ENCODE results near the gene ARHGEF2. TPM values are rescaled to one million over a fixed set of nuclear protein-coding genes. Genes with fewer than 3 reads are reported as not detected.

The ARHGEF2 gene
- total RNA-seq, 1 donor from 2014 or later = 57.1 TPM

DNA sequence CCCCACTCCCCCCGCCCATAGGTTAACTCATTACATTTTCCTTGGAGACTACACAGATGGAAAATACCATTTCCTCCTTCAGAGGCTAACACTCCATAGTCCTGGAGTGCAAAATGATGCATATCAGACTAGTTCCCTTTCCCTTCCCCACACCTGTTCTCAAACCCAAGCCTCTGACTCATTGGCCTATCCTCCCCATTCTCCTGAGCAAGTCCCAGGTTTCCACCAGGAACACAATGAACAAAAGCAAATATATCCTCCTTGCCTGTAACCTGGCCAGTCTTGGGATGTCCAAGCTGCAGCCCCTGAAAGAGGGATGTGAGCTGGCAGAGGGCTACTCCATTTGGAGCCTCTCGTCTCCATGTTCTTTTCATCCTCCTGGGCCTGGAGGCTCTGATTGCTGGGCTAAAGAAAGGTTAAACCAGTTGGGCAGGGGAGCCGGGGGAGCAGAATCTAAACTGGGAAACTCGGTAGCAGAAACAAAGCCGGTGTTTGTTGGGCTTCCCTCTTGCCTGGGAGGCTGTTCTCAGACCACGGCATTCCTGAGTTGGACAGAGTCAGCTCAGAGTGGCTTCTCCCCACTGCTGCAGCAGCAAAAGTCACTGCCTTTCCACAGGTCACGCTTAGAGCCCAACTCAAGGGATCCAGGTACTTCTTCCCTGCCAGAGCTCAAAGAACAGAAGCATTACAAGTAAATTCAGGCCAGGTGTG is 28.5 kb upstream of the ARHGEF2 start:
- peak; percentile 42 for DNase-seq (ENCODE audit: low read depth)
- FAIRE-seq = no peak
- H3K27me3 ChIP-seq (ENCODE audit: control insufficient read depth, insufficient read depth, low read length) = no peaks in the 10 kb centered on the region

DNA sequence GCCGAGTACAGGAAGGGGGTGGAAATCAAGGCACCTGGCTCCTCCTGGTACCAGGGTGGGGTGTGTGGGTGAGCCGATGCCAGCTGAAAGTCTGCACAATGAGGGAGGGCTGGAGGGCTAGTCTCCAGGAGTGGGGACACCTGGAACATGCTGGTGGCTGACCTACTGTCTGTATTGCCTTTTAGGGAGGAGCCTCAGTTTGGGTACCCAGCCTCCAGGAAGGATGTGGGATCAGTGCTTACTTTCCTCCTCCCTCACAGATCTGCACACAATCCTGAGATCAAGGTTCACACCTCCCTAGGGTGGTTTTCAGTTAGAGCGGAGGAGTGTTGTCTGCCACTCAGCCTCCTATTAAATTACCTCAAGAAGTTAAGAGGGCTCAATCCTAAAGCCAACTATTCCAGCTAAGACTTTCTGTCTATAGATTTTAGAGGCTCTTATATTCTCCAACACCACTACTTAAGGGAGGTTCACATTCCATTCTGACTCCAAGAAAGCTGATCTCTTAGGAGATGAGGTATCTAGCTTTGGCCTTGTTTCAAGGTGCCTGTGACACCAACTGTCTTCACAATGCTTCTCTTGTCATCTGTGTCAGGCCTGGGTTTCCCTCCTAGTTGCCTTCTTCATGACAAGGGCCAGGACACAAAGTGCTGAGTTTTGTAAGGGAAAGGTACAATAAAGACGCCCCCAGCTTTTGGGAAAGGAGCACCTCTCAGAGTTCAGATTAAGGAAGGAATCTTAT is 26.7 kb upstream of the ARHGEF2 start:
- no peak for TF ChIP-seq CTCF (IDR thresholded peaks at IDR 0.05; ENCODE audit: insufficient read depth, low read length, severe bottlenecking)
- FAIRE-seq = no peak
- DNase-seq (ENCODE audit: low read depth) = no peak
- Histone ChIP-seq H3K36me3 (ENCODE audit: control insufficient read depth, insufficient read depth, low read length) (peaks cover 3% of the 10 kb centered on the region), H3K4me3 (ENCODE audit: low read depth, low read length) (no peak overlapping the region), H3K27me3 (ENCODE audit: control insufficient read depth, insufficient read depth, low read length) (no peaks in the 10 kb centered on the region)

More for the DNA sequence above, 28.5 kb upstream of the ARHGEF2 start:
- Histone ChIP-seq H3K4me3 (ENCODE audit: low read depth, low read length) (no peak overlapping the region), H3K36me3 (ENCODE audit: control insufficient read depth, insufficient read depth, low read length) (peaks cover 7% of the 10 kb centered on the region)
- TF ChIP-seq CTCF (IDR thresholded peaks at IDR 0.05; ENCODE audit: insufficient read depth, low read length, severe bottlenecking) = no peak

DNA sequence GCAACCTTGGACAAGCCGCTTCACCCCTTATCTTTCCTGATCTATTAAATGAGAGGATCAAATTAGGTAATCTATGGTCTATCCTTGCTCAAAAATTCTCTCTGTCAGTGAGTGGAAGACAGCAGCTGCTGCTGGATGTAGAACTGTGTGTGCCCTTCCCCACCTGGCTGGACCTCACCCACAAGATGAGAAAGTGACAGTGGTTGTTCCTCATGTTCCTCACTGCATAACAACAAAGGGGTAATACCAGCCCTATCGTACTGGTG is 25.5 kb upstream of the ARHGEF2 start:
- FAIRE-seq (no peak), DNase-seq (ENCODE audit: low read depth) (no peak)
- no peaks in the 10 kb centered on the region for H3K27me3 ChIP-seq (ENCODE audit: control insufficient read depth, insufficient read depth, low read length)
- H3K4me3 ChIP-seq (ENCODE audit: low read depth, low read length) = no peak overlapping the region
- TF ChIP-seq CTCF (IDR thresholded peaks at IDR 0.05; ENCODE audit: insufficient read depth, low read length, severe bottlenecking) = no peak
- H3K36me3 ChIP-seq (ENCODE audit: control insufficient read depth, insufficient read depth, low read length) = no peaks in the 10 kb centered on the region

DNA sequence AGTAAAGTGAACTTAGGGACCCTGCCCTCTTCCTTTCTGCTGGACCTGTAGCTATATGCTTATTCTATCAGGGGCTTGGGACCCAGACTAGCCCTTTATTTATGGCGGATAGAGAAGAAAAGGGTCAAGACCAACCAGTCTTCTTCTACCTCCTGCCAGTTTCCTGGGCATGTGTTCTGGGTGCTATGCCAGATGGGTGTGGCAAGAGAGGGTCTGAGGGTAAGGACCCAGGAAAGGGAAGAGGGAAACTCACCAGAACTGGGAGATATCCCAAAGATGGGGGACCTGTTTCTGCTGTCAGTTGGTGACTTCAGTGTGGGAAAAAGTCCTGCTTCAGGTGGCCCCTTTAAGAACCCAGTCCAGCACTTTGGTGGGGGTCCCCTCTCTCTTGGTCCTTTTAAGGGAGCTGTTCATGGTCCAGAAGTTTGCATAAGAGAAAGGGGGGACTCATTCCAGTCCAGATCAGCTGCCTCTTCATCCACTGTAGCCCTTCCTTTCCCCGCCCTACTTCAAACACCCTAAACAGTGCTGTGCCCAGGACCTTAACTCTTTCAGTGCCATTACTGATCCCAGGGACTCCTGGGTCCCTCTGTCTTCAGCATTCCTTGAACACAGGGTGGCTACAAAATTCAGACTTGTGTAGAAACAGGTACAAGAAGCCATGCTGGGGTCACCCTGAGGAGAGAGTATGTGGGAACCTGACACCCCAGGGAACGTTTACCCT is 24.0 kb upstream of the ARHGEF2 start:
- FAIRE-seq (no peak), DNase-seq (ENCODE audit: low read depth) (no peak)
- Histone ChIP-seq H3K27me3 (ENCODE audit: control insufficient read depth, insufficient read depth, low read length) (no peaks in the 10 kb centered on the region), H3K36me3 (ENCODE audit: control insufficient read depth, insufficient read depth, low read length) (no peaks in the 10 kb centered on the region), H3K4me3 (ENCODE audit: low read depth, low read length) (no peak overlapping the region)
- no peak for TF ChIP-seq CTCF (IDR thresholded peaks at IDR 0.05; ENCODE audit: insufficient read depth, low read length, severe bottlenecking)

DNA sequence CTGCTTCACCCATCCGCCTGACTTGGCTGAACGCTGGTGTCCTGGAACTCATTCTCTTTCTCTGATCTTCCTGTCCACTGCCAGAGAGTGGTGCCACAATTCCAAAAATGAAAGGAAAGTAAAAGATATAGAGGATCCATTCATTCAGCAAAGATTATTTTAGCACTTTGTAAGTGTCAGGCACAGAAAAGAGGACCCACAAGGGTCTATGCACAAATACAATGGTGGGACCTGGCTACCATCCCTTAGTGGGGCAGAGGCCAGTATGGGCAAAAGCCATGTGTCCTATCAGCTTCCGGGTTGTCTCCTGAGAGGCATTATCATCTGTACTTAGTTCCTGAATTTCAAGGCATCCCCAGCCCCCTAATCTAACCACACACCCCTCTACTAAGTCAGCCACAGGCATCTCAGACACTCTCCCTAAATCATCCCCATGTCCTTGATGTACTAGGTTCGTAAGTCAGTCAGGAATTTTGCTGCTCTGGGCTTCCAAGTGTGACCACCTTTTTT is 23.4 kb upstream of the ARHGEF2 start:
- H3K27me3 ChIP-seq (ENCODE audit: control insufficient read depth, insufficient read depth, low read length) = no peaks in the 10 kb centered on the region
- FAIRE-seq (no peak), DNase-seq (ENCODE audit: low read depth) (no peak)
- TF ChIP-seq CTCF (IDR thresholded peaks at IDR 0.05; ENCODE audit: insufficient read depth, low read length, severe bottlenecking) = no peak
- H3K36me3 ChIP-seq (ENCODE audit: control insufficient read depth, insufficient read depth, low read length) = no peaks in the 10 kb centered on the region
- no peak overlapping the region for H3K4me3 ChIP-seq (ENCODE audit: low read depth, low read length)

Data from bronchial epithelial cell (primary cell).